NAMALWA (cell line): ENCODE data around the gene CST5.
"Not testable (repeated sequence)": the region's sequence is repeated elsewhere in the genome, so short reads cannot be mapped to it uniquely, and the experiment has no call there.

Source experiments
- DNase-seq: peaks from one replicate; pipeline ENCODE4 v3.0.0-alpha.2; 2015; ENCODE audit warnings: low spot score

The CST5 gene

GRCh38 chr20:23841693-23842092 is 37.9 kb downstream of the CST5 start:
- DNase-seq: no peak

- no peak for DNase-seq
Measured at GRCh38 chr20:23835716-23836115, 43.8 kb downstream of the CST5 start.

GRCh38 chr20:23832775-23833513 is 46.6 kb downstream of the CST5 start:
- no peak for DNase-seq

GRCh38 chr20:23831961-23832360 is 47.6 kb downstream of the CST5 start:
- DNase-seq: not testable (repeated sequence)

- no peak for DNase-seq
Measured at GRCh38 chr20:23826541-23827021, 53.0 kb downstream of the CST5 start, which contains the start of gene CST2. Gene CST2 (minus strand): TSS chr20:23826729. CDS start chr20:23826660, 69 bp downstream.
